IPS-15b (cell line): ENCODE results near the gene MRRF.

Experiments
- H3K27me3 ChIP-seq: one replicate; pipeline ENCODE4 v1.6.1; 2013; ENCODE audit warnings: low read length; ENCODE audit not compliant: control insufficient read depth, insufficient read depth
- H3K36me3 ChIP-seq: one replicate; pipeline ENCODE4 v1.6.1; 2013; ENCODE audit warnings: low read length; ENCODE audit not compliant: control insufficient read depth, insufficient read depth
- H3K4me1 ChIP-seq: one replicate; pipeline ENCODE4 v1.6.1; 2013; ENCODE audit warnings: mild to moderate bottlenecking, low read length; ENCODE audit not compliant: control insufficient read depth, insufficient read depth
- H3K4me3 ChIP-seq: one replicate; pipeline ENCODE4 v1.5.1; 2013; ENCODE audit warnings: low read depth, low read length
- H3K9ac ChIP-seq: one replicate; pipeline ENCODE4 v1.6.1; 2013; ENCODE audit warnings: low read depth, mild to moderate bottlenecking, low read length
- H3K9me3 ChIP-seq: one replicate; pipeline ENCODE4 v1.6.1; 2013; ENCODE audit warnings: mild to moderate bottlenecking, low read length; ENCODE audit not compliant: control insufficient read depth, insufficient read depth

The MRRF gene

DNA sequence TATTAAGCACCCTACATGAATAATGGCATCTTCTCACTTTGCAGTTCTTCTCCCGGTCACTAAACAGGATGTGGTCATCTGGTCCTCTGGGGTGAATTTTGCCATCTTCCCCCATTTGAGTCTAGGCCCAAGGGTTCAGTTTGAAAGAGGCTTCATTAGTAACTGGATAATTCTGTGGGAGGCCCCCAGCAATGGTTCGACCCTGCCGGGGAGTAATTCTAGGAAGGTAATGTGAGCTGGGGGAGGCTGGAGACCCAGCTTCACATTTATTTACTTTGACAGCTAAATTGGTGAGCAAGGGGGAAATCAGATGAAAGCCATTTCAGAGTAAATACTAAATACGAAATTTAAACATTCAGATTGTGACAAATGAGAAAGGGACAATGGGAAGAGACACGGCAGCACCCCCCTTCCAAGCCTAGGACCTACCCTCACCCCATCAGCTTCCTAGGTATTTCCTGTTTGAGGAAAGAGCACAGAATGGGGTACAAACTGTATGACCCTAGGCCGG, 31.8 kb upstream of the MRRF start:
- H3K4me3 ChIP-seq, result no peak overlapping the region
- no peak overlapping the region for H3K9ac ChIP-seq
- H3K9me3 ChIP-seq, result no peaks in the 10 kb centered on the region
- peaks cover 57% of the 10 kb centered on the region for H3K27me3 ChIP-seq
- H3K36me3 ChIP-seq, result no peaks in the 10 kb centered on the region
- H3K4me1 ChIP-seq, result peaks cover 3% of the 10 kb centered on the region

DNA sequence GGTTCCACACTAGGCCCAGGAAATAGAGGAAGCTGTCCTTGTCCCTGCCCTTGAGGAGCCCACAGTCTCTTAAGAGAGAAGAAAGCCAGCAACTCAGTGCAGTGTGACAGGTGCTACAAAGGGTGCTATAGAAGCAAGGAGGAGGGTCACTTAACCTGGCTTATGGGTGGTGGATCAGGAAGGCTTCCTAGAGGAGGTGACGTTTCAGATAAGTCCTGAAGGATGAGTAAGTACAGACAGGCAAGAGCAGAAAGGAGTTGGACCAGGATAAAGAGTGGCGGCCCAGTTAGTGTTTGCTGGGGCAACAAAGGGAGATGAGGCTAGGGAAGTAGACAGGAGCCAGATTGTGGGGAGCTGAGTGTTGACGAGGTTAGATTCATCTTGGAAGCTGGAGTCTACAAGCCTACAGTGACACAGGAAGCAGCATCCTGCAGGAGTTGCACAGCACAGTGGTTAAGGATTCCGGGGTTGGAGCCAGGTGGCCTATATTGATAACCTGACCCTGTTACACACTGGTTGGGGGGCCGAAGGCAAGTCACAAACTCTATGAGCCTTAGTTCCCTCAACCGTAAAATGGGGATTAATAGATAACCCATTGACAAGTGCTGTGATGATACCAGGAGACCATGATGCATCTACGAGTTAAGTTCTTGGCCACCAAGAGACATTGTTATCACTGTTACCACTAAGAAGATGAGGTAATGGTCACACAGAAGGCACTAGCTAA, 30.5 kb upstream of the MRRF start:
- H3K9ac ChIP-seq, result no peak overlapping the region
- H3K9me3 ChIP-seq, result no peaks in the 10 kb centered on the region
- no peak overlapping the region for H3K4me3 ChIP-seq
- peaks cover under 1% of the 10 kb centered on the region for H3K4me1 ChIP-seq
- H3K36me3 ChIP-seq, result no peaks in the 10 kb centered on the region
- peaks cover 45% of the 10 kb centered on the region for H3K27me3 ChIP-seq

DNA sequence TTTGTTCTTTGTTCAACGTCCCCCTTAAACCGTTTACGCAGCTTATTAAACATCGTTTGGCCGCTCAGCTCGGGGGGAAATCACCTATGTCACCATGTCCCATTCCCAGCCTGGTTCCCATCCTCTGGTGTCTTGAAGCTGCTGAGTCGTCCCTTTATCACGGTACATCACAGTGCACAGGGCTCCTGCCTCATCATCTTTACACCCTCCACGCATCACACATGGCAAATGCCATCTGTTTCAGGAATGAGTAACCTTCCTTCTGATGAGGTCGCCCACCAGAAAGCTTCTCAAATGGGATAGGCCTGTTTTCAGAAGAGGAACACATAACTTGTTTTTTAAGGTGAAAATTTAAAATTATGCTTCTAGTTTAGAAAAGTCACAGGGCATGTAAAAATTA, 28.0 kb upstream of the MRRF start:
- Histone ChIP-seq H3K9me3 (no peaks in the 10 kb centered on the region), H3K4me1 (no peaks in the 10 kb centered on the region), H3K36me3 (no peaks in the 10 kb centered on the region), H3K27me3 (peaks cover 20% of the 10 kb centered on the region), H3K9ac (no peak overlapping the region), H3K4me3 (no peak overlapping the region)

DNA sequence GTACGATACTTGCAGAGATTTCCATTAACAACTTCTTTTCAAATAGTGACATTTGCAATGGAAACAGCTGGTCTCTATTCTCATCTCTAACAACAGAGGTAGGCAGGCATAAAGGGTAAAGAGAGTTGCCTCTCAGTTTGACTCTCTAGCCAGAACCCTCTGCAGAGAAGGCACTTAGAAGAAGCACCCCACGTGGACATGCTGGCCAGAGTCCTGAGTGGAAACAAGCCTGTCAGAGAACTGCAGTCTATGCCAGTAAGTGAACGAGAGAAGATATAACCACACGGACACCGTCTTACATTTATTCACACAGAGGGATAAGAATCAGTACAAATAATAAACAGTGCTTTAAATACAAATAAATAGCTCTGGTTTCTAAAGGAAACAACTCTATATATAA, 25.0 kb upstream of the MRRF start:
- Histone ChIP-seq H3K9ac (no peak overlapping the region), H3K9me3 (no peaks in the 10 kb centered on the region), H3K4me1 (no peaks in the 10 kb centered on the region), H3K27me3 (no peaks in the 10 kb centered on the region), H3K36me3 (no peaks in the 10 kb centered on the region), H3K4me3 (no peak overlapping the region)

DNA sequence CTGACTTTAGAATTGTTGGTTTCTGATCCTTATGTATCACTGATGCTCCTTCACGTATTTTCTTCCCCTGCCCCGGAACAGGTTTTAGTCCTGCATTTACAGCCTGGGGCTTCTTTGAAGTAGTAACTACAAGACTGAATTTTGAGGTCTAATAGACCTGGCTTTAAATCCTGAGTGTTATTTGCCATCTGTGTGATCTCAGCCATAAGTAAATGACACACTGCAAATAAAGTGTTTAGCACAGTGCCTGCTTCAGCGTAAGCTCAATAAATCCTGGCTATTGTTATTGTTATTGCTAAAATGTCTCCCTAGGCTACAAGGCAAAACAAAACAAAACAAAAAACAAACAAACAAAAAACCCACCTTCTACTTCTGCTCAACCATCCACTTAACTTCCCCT, 20.3 kb upstream of the MRRF start:
- Histone ChIP-seq H3K4me3 (no peak overlapping the region), H3K9ac (no peak overlapping the region), H3K9me3 (no peaks in the 10 kb centered on the region), H3K4me1 (no peaks in the 10 kb centered on the region), H3K36me3 (no peaks in the 10 kb centered on the region), H3K27me3 (no peaks in the 10 kb centered on the region)

DNA sequence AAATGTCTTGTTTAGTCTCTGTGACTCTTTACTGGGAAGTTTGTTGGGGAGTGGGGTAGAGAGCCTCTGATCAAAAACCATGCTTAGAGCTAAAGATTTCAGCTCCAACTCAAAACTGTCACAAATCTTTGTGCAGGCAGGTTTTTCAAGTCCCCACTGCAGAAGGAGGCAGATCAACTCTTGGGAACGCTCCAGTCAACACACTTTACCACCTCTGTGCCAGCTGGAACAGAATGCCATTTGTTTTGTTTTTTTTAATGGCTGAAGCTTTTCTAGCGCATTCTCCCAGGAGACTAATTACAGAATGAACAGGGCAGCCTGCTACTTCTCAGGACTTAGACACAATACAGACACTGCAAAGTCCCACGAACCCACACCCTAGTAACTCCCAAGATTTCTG, 18.0 kb upstream of the MRRF start:
- H3K9ac ChIP-seq, result no peak overlapping the region
- no peaks in the 10 kb centered on the region for H3K4me1 ChIP-seq
- H3K9me3 ChIP-seq, result no peaks in the 10 kb centered on the region
- H3K4me3 ChIP-seq, result no peak overlapping the region
- H3K36me3 ChIP-seq, result peaks cover 6% of the 10 kb centered on the region
- no peaks in the 10 kb centered on the region for H3K27me3 ChIP-seq

DNA sequence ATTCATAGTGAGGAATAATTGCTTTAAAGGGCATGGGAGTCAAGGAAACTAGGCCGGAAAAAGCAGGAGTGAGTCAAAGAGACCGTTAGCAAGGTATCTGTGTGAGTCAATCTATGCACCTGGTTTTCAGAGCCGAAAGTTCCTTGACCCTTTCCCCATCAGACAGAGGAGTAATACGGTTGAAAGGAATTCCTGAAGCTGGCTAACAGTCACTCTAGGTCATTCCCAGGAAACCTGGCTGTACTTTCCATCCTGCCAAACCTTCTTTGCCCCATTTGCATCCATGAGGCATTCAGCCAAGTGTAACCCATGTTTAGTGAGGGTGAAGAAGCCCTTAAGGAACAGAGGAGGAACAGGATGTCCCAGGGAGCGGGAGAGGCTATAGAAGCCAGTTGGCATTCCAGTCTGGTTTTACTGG, 16.2 kb upstream of the MRRF start:
- H3K27me3 ChIP-seq, result no peaks in the 10 kb centered on the region
- H3K36me3 ChIP-seq, result peaks cover 8% of the 10 kb centered on the region

DNA sequence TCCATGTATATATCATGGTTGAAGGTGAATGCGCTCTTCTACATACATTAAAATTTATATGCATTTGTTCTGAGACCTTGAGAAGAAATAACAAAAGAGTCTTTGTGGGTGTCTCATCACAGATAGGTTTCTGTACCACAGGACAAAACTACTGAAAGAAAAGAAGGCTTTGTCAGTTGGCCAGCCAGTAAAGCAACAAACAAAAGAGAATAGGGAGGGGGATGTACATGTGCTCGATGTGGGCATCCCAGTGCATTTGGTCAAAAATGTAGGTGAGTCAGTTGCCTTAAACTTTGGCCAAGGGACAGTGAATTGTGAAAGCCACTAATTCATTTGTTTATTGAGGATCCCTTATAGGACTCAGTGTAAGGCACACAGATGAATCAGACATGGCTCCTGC, 13.3 kb upstream of the MRRF start:
- Histone ChIP-seq H3K9me3 (no peaks in the 10 kb centered on the region), H3K36me3 (peaks cover 8% of the 10 kb centered on the region), H3K27me3 (no peaks in the 10 kb centered on the region), H3K4me3 (no peak overlapping the region), H3K9ac (no peak overlapping the region), H3K4me1 (no peaks in the 10 kb centered on the region)

More for the DNA sequence above, 16.2 kb upstream of the MRRF start:
- Histone ChIP-seq H3K9me3 (no peaks in the 10 kb centered on the region), H3K4me1 (no peaks in the 10 kb centered on the region), H3K4me3 (no peak overlapping the region), H3K9ac (no peak overlapping the region)

DNA sequence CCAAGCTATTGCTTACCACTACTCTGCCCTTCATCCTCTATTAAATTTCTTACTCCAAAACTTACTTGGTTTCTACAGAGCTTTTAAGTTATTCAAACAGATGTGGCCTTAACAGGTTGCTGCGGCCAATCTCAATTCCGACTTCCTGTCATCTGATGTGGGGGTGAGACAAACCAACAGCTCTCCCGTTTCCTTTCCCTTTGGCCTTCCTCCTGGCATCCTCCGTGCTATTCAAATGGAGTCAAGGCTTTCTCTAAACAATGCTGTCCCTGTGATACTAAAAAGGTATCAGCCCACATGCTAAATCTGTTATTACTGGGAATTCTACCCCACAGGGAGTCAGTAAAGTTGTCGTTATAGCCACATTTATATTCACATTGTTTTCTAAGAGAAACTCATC, 11.9 kb upstream of the MRRF start:
- Histone ChIP-seq H3K4me1 (no peaks in the 10 kb centered on the region), H3K36me3 (peaks cover 8% of the 10 kb centered on the region)

DNA sequence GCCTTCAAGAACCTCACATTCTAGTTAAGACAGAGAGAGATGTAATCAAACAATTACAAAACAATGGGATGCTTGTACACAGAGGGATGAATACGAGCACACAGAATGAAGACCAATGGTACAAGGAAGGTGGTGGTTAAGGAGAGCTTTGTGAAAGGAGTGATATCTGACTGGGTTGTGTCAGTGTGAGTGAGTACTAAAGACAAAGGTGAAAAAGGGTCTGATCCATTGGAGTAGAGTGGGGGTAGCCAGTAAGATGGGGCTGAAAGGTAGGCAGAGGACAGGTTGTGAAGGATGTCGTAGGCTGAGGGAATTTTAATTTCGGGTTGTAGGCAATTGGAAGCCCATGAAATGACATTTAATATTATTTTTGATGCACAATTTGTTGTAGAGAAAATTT, 9.9 kb upstream of the MRRF start:
- H3K9ac ChIP-seq, result no peak overlapping the region
- peaks cover 8% of the 10 kb centered on the region for H3K36me3 ChIP-seq
- H3K9me3 ChIP-seq, result no peaks in the 10 kb centered on the region
- no peaks in the 10 kb centered on the region for H3K27me3 ChIP-seq
- no peak overlapping the region for H3K4me3 ChIP-seq
- H3K4me1 ChIP-seq, result no peaks in the 10 kb centered on the region

More for the DNA sequence above, 11.9 kb upstream of the MRRF start:
- no peaks in the 10 kb centered on the region for H3K9me3 ChIP-seq
- H3K27me3 ChIP-seq, result no peaks in the 10 kb centered on the region
- no peak overlapping the region for H3K9ac ChIP-seq
- H3K4me3 ChIP-seq, result no peak overlapping the region

DNA sequence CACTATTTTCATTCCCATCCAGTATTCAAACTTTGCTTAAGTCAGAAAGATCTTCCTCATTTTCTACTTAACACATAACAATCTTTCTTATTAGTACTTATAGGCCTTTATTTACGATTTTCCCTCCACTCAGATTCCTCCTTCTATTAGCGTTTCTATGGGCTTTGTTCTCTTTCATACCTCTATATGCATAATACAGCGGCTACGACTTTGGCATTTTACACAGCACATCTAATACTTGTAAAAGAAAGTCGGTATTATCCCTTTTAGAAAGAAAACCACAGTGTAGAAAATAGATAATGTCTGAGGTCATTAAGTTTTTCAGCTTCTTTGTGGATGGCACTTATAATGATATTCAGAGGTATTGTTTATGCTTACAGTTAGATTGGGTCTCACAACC, 8.5 kb upstream of the MRRF start:
- H3K9ac ChIP-seq, result no peak overlapping the region
- H3K4me1 ChIP-seq, result no peaks in the 10 kb centered on the region
- H3K27me3 ChIP-seq, result no peaks in the 10 kb centered on the region
- no peak overlapping the region for H3K4me3 ChIP-seq
- no peaks in the 10 kb centered on the region for H3K9me3 ChIP-seq
- H3K36me3 ChIP-seq, result peaks cover 6% of the 10 kb centered on the region

DNA sequence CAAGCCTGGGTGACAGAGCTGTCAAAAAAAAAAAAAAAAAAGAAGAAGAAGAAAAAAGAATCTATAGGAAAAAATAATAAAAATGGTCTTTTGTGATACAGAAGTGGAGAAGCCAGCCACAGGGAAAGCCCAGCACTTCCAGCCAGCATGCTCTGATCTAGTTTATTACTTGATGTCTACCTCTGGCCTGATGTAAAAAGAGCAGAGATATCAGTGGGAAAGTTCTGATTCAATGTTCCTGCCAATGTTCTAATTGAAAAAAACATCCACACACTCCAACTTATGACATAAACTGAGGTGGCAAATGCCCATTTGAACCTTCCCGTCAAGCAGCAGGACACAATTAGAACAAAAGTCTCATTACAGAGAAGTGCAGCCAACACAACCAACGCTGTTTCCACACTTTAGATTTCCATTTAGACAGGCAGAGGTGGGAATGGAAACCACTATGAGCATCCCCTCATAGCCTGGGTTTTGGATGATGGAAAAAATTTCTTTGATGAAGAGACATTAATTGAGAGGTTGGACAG, 5.7 kb upstream of the MRRF start:
- no peaks in the 10 kb centered on the region for H3K9me3 ChIP-seq
- peaks cover 2% of the 10 kb centered on the region for H3K4me1 ChIP-seq
- no peaks in the 10 kb centered on the region for H3K36me3 ChIP-seq
- no peak overlapping the region for H3K4me3 ChIP-seq
- H3K27me3 ChIP-seq, result no peaks in the 10 kb centered on the region
- H3K9ac ChIP-seq, result no peak overlapping the region
